GM12878 (cell line): Measurements from ENCODE around the gene KRIT1. TPM values are rescaled to one million over a fixed set of nuclear protein-coding genes. Genes with fewer than 3 reads are reported as not detected.

Experiments used
- ATAC-seq: fragments of 200-7000 bp; cut with Tn5 transposase; 3 replicates; pipeline ENCODE4 v1.9.1; 2020; ENCODE audit warnings: mild to moderate bottlenecking, moderate library complexity
- BruUV-seq: library from RNA; stranded (reverse); fragments of 400-500 nt; replicated peaks from 2 replicates; lab custom pipeline; 2021; lab: Mats Ljungman, UMichigan
- CTCF ChIA-PET: fragments of 300-600 bp; sonication (Branson Sonifier 250); formaldehyde crosslinking; extraction: SDS; loops from one replicate; lab custom pipeline; 2021; ENCODE audit warnings: inconsistent platforms; lab: Yijun Ruan, JAX
- POLR2A ChIA-PET: fragments of 350-600 bp; formaldehyde crosslinking; extraction: SDS; loops from one replicate; lab custom pipeline; 2021; ENCODE audit warnings: inconsistent platforms; lab: Charles Lee
- RAD21 ChIA-PET: fragments of 300-600 bp; sonication (Branson Sonifier 250); formaldehyde crosslinking; loops from one replicate; lab custom pipeline; 2023; ENCODE audit warnings: antibody characterized with exemption; ENCODE audit not compliant: unreplicated experiment; lab: Charles Lee
- SMC1A ChIA-PET: fragments of 300-600 bp; sonication (Branson Sonifier 250); formaldehyde crosslinking; loops from one replicate; lab custom pipeline; 2023; ENCODE audit not compliant: unreplicated experiment, uncharacterized antibody; lab: Charles Lee
- DNase-seq: peaks from one replicate; pipeline ENCODE4 v3.0.0-alpha.2; 2011; ENCODE audit warnings: low read depth, low spot score
- FAIRE-seq: peaks from 3 replicates; lab custom pipeline; 2011; peaks lifted over from hg19 to GRCh38; lab: Jason Lieb, UNC
- H2AFZ ChIP-seq: 2 replicates; pipeline ENCODE4 v1.6.0; 2011; ENCODE audit warnings: low read depth, low read length, control low read depth; ENCODE audit not compliant: control insufficient read depth
- H3K27ac ChIP-seq: 2 replicates; pipeline ENCODE4 v1.5.1; 2011; ENCODE audit warnings: control low read depth; ENCODE audit not compliant: control insufficient read depth, insufficient read depth
- H3K27me3 ChIP-seq, 2 experiments: replicated peaks in 1 of 2; 2 replicates each; pipeline versions ENCODE4 v1.6.0 to v1.6.1; 2011; ENCODE audit warnings: low read length in 1 of 2; ENCODE audit not compliant: control insufficient read depth in 2 of 2, insufficient read depth in 2 of 2
- H3K36me3 ChIP-seq, 2 experiments: 2 replicates each; pipeline ENCODE4 v1.5.1; 2011; ENCODE audit warnings: low read length in 1 of 2; ENCODE audit not compliant: control insufficient read depth in 2 of 2, insufficient read depth in 2 of 2
- H3K4me1 ChIP-seq: 2 replicates; pipeline ENCODE4 v1.6.1; 2011; ENCODE audit warnings: mild to moderate bottlenecking, low read length, moderate library complexity, mixed read lengths; ENCODE audit not compliant: control insufficient read depth, insufficient read depth
- H3K4me2 ChIP-seq: 2 replicates; pipeline ENCODE4 v1.6.0; 2011; ENCODE audit warnings: control low read depth; ENCODE audit not compliant: control insufficient read depth, insufficient read depth
- H3K4me3 ChIP-seq: fragments of 200-600 bp; sonication (generic); 2 replicates; pipeline ENCODE4 v1.5.1; 2016
- H3K79me2 ChIP-seq: 2 replicates; pipeline ENCODE4 v1.6.0; 2011; ENCODE audit warnings: low read length; ENCODE audit not compliant: control insufficient read depth, insufficient read depth
- H3K9ac ChIP-seq: 2 replicates; pipeline ENCODE4 v1.8.0; 2011; ENCODE audit warnings: low read length, control low read depth, mixed read lengths; ENCODE audit not compliant: control insufficient read depth, insufficient read depth
- H3K9me3 ChIP-seq: replicated peaks from 3 replicates; pipeline ENCODE4 v1.5.1; 2011; ENCODE audit warnings: mild to moderate bottlenecking, low read length; ENCODE audit not compliant: control insufficient read depth, insufficient read depth
- H4K20me1 ChIP-seq: 2 replicates; pipeline ENCODE4 v1.6.0; 2011; ENCODE audit not compliant: control insufficient read depth, insufficient read depth
- BACH1 ChIP-seq: fragments of 450-650 bp; IDR thresholded peaks from 2 replicates; pipeline ENCODE4 v1.6.1; 2017; ENCODE audit warnings: mild to moderate bottlenecking, borderline replicate concordance
- CEBPZ ChIP-seq: fragments of 150-350 bp; IDR thresholded peaks from 2 replicates; pipeline ENCODE4 v1.6.1; 2016; ENCODE audit warnings: low read depth, low read length
- E2F8 ChIP-seq: fragments of 450-650 bp; IDR thresholded peaks from 2 replicates; pipeline ENCODE4 v1.6.1; 2018; ENCODE audit warnings: mild to moderate bottlenecking, low read depth, moderate library complexity; ENCODE audit not compliant: partially characterized antibody
- EP300 ChIP-seq, 2 experiments: fragments of 150-350 bp in 1 of 2; IDR thresholded peaks; 2 replicates each; pipeline ENCODE4 v1.6.1; 2011 to 2012; ENCODE audit warnings: low read depth in 2 of 2, low read length in 2 of 2, borderline replicate concordance in 1 of 2, improper control_type of control experiment in 1 of 2, inconsistent platforms in 1 of 2; ENCODE audit not compliant: control insufficient read depth in 1 of 2
- EZH2 ChIP-seq: IDR thresholded peaks from 2 replicates; pipeline ENCODE4 v1.6.1; 2012; ENCODE audit warnings: low read depth, mild to moderate bottlenecking, control low read depth, inconsistent platforms, low read length, borderline replicate concordance; ENCODE audit not compliant: control insufficient read depth
- HCFC1 ChIP-seq: fragments of 150-350 bp; IDR thresholded peaks from 2 replicates; pipeline ENCODE4 v1.6.1; 2014; ENCODE audit warnings: low read length
- HSF1 ChIP-seq: fragments of 150-350 bp; IDR thresholded peaks from 2 replicates; pipeline ENCODE4 v1.6.1; 2014; ENCODE audit warnings: mild to moderate bottlenecking, low read depth, low read length
- MTA3 ChIP-seq: IDR thresholded peaks from 2 replicates; pipeline ENCODE4 v1.6.1; 2012; ENCODE audit warnings: low read length, inconsistent platforms, borderline replicate concordance
- MXI1 ChIP-seq: fragments of 150-350 bp; IDR thresholded peaks from 2 replicates; pipeline ENCODE4 v1.6.1; 2011; ENCODE audit warnings: low read depth, mild to moderate bottlenecking, inconsistent platforms, low read length, improper control_type of control experiment
- PRDM15 ChIP-seq: fragments of 450-650 bp; formaldehyde crosslinking; IDR thresholded peaks from 2 replicates; pipeline ENCODE4 v1.4.0; 2020; ENCODE audit warnings: mild to moderate bottlenecking, moderate library complexity
- SMARCA5 ChIP-seq: fragments of 450-650 bp; IDR thresholded peaks from 2 replicates; pipeline ENCODE4 v1.6.1; 2017; ENCODE audit warnings: mild to moderate bottlenecking
- TARDBP ChIP-seq: IDR thresholded peaks from 2 replicates; pipeline ENCODE4 v1.6.1; 2016; ENCODE audit warnings: borderline replicate concordance
- WGBS: methylation state at CpG from one replicate; pipeline ENCODE4 v1.1.6; 2016; ENCODE audit warnings: low lambda C conversion rate; ENCODE audit not compliant: insufficient replicate concordance, insufficient coverage; ENCODE audit errors: missing lambda C conversion rate; 5-methylcytosine and 5-hydroxymethylcytosine counted together
- in situ Hi-C: fragments of 300-500 bp; cut with MboI; formaldehyde crosslinking; loops from 9 replicates; pipeline ENCODE4 v1.14.3; 2018; ENCODE audit warnings: mixed read lengths
- intact Hi-C: fragments of 100-400 bp; cut with micrococcal nuclease; formaldehyde crosslinking; loops from one replicate; pipeline ENCODE4 v1.14.2; 2022; ENCODE audit not compliant: unreplicated experiment
- polyA plus RNA-seq, 11 experiments: library from polyadenylated mRNA; depleted of rRNA in 4 of 11; unstranded in 6 of 11; stranded (reverse) in 5 of 11; fragments of >200 nt; fragmentation: Nextera tagmentation in 4 of 11; fragmentation: Illumina TruSeq in 1 of 11; extraction: Ambion mirVana in 4 of 11; extraction: Trizol in 1 of 11; gene quantifications; 1 replicate in 1 of 11; 2 replicates in 10 of 11; pipeline versions ENCODE4 v1.2.1 to v1.2.3, GENCODE V29; 2011 to 2016; ENCODE audit warnings: inconsistent platforms in 2 of 11, missing spikeins in 2 of 11, low read depth in 1 of 11
- total RNA-seq, 4 experiments: library from RNA; depleted of rRNA in 3 of 4; stranded (reverse); fragments of >200 nt in 3 of 4; fragmentation: Illumina TruSeq in 1 of 4; extraction: Trizol in 1 of 4; gene quantifications; 2 replicates each; pipeline versions ENCODE4 v1.2.1 to v1.2.3, GENCODE V29; 2013 to 2021

KRIT1 gene
- total and polyA plus RNA-seq, 10 of the 15 experiments (the other 5 are each of a cell fraction or from before 2014, with no cell fraction given) = 12.0 to 60.1 (median 27.0) TPM

- SMC1A ChIA-PET = interaction anchor here (1.5 to 2.0 kb wide), 2 partner anchors 10 to 11 kb away, joined by 4 to 12 read pairs; no protein-coding TSS in a partner anchor
- Histone ChIP-seq H3K9me3 (peaks cover 12% of the 10 kb centered on the region), H3K79me2 (peaks cover 27% of the 10 kb centered on the region), H3K27ac (no peak overlapping the region), H4K20me1 (no peaks in the 10 kb centered on the region), H3K4me2 (no peak overlapping the region), H3K36me3 (peaks cover 0 to 5% of the 10 kb centered on the region in 2 experiments; a peak in 1 of 4 replicates), H3K4me1 (no peaks in the 10 kb centered on the region), H3K4me3 (no peak overlapping the region), H3K27me3 (no peaks in the 10 kb centered on the region), H3K9ac (no peak overlapping the region), H2AFZ (no peak overlapping the region)
- BruUV-seq = no TSS peak
- DNase-seq = no peak
- intact Hi-C loops = no loop called here
- CTCF ChIA-PET = interaction anchor here (0.9 to 1.8 kb wide), 3 partner anchors 9 to 37 kb away, joined by 4 read pairs; partner anchors contain the start of genes ANKIB1 and KRIT1
- ATAC-seq = no peak
- FAIRE-seq = no peak
- in situ Hi-C loops = no loop called here
- RAD21 ChIA-PET = no interaction called here
- 90% methylated on average over 1 of the region's 1 CpG for WGBS
- POLR2A ChIA-PET = interaction anchor here (0.6 kb wide), 1 partner anchor 8 kb away, joined by 3 read pairs; no protein-coding TSS in a partner anchor
- TF ChIP-seq PRDM15 (CRISPR knock-in tag) = no peak
- no peak for TF ChIP-seq CEBPZ
- no peak for TF ChIP-seq MXI1
- TF ChIP-seq EP300 (IDR thresholded peaks at IDR 0.05; ENCODE audit: borderline replicate concordance in 1 of 2, control insufficient read depth in 1 of 2, low read depth in 2 of 2, low read length in 2 of 2) = no peak
- TF ChIP-seq EZH2 = no peak
- no peak for TF ChIP-seq HSF1
- no peak for TF ChIP-seq E2F8
- TF ChIP-seq HCFC1 = no peak
- no peak for TF ChIP-seq TARDBP
- no peak for TF ChIP-seq MTA3
- TF ChIP-seq SMARCA5 = no peak
- no peak for TF ChIP-seq BACH1
These were observed 37.2 kb upstream of the KRIT1 start for GRCh38 chr7:92282930-92283329.
